H9 (cell line): ENCODE data around the gene ELP1. TPM values are rescaled to one million over a fixed set of nuclear protein-coding genes. Genes with fewer than 3 reads are reported as not detected.

Experiments
- DNase-seq: peaks from one replicate; pipeline ENCODE4 v3.0.0-alpha.2; 2017
- H2AFZ ChIP-seq: one replicate; pipeline ENCODE4 v1.6.1; 2013; ENCODE audit warnings: mild to moderate bottlenecking, low read length, control low read depth, moderate library complexity
- H2AK5ac ChIP-seq: 2 replicates; pipeline ENCODE4 v1.6.1; 2013; ENCODE audit warnings: low read length, control low read depth, mixed read lengths; ENCODE audit not compliant: insufficient read length
- H2BK120ac ChIP-seq: one replicate; pipeline ENCODE4 v1.6.1; 2013; ENCODE audit warnings: low read depth, mild to moderate bottlenecking, low read length, control low read depth, inconsistent platforms; ENCODE audit not compliant: poor library complexity, severe bottlenecking
- H2BK12ac ChIP-seq: 2 replicates; pipeline ENCODE4 v1.6.1; 2013; ENCODE audit warnings: low read length, control low read depth, mixed read lengths, low read depth; ENCODE audit not compliant: insufficient read length
- H2BK15ac ChIP-seq: 2 replicates; pipeline ENCODE4 v1.6.1; 2013; ENCODE audit warnings: low read depth, low read length, control low read depth
- H2BK20ac ChIP-seq: one replicate; pipeline ENCODE4 v1.6.1; 2013; ENCODE audit warnings: low read depth, mild to moderate bottlenecking, low read length, control low read depth, inconsistent platforms; ENCODE audit not compliant: poor library complexity, severe bottlenecking
- H2BK5ac ChIP-seq: 2 replicates; pipeline ENCODE4 v1.6.1; 2013; ENCODE audit warnings: low read length, control low read depth, mixed read lengths; ENCODE audit not compliant: insufficient read length
- H3K14ac ChIP-seq: 2 replicates; pipeline ENCODE4 v1.6.1; 2013; ENCODE audit warnings: low read length, control low read depth; ENCODE audit not compliant: insufficient read depth
- H3K18ac ChIP-seq: 2 replicates; pipeline ENCODE4 v1.6.1; 2013; ENCODE audit warnings: low read depth, mild to moderate bottlenecking, mixed read lengths, low read length, control low read depth; ENCODE audit not compliant: insufficient read length
- H3K23ac ChIP-seq: 2 replicates; pipeline ENCODE4 v1.6.1; 2013; ENCODE audit warnings: low read length, control low read depth, mixed read lengths, low read depth; ENCODE audit not compliant: insufficient read length
- H3K23me2 ChIP-seq: 2 replicates; pipeline ENCODE4 v1.6.1; 2013; ENCODE audit warnings: low read depth, mild to moderate bottlenecking, mixed read lengths, low read length, control low read depth; ENCODE audit not compliant: insufficient read length, poor library complexity, severe bottlenecking
- H3K27ac ChIP-seq: 2 replicates; pipeline ENCODE4 v1.5.1; 2013; ENCODE audit warnings: low read length, control low read depth, mixed read lengths, low read depth; ENCODE audit not compliant: insufficient read length
- H3K27me3 ChIP-seq: 2 replicates; pipeline ENCODE4 v1.6.1; 2013; ENCODE audit warnings: low read length, control low read depth, inconsistent platforms; ENCODE audit not compliant: insufficient read depth
- H3K4ac ChIP-seq: 2 replicates; pipeline ENCODE4 v1.6.1; 2013; ENCODE audit warnings: low read depth, mild to moderate bottlenecking, control low read depth, inconsistent platforms, low read length, moderate library complexity
- H3K4me1 ChIP-seq: 2 replicates; pipeline ENCODE4 v1.6.1; 2013; ENCODE audit warnings: low read length, control low read depth, inconsistent platforms; ENCODE audit not compliant: insufficient read depth
- H3K4me2 ChIP-seq: 2 replicates; pipeline ENCODE4 v1.6.1; 2013; ENCODE audit warnings: low read length, control low read depth, mixed read lengths; ENCODE audit not compliant: insufficient read length, insufficient read depth
- H3K56ac ChIP-seq: 2 replicates; pipeline ENCODE4 v1.6.1; 2013; ENCODE audit warnings: low read depth, mild to moderate bottlenecking, mixed read lengths, low read length, control low read depth; ENCODE audit not compliant: insufficient read length
- H3K79me1 ChIP-seq: 2 replicates; pipeline ENCODE4 v1.6.1; 2013; ENCODE audit warnings: low read depth, mild to moderate bottlenecking, moderate library complexity, low read length, control low read depth, inconsistent platforms; ENCODE audit not compliant: insufficient read depth, poor library complexity, severe bottlenecking
- H3K79me2 ChIP-seq: 2 replicates; pipeline ENCODE4 v1.6.1; 2013; ENCODE audit warnings: low read length, control low read depth, inconsistent platforms; ENCODE audit not compliant: insufficient read depth
- H3K9ac ChIP-seq: 2 replicates; pipeline ENCODE4 v1.6.1; 2013; ENCODE audit warnings: low read length, control low read depth, mixed read lengths; ENCODE audit not compliant: insufficient read length; ENCODE audit errors: extremely low read depth
- H3K9me3 ChIP-seq: one replicate; pipeline ENCODE4 v1.6.1; 2013; ENCODE audit warnings: low read depth, low read length, inconsistent platforms; ENCODE audit not compliant: control insufficient read depth
- H3T11ph ChIP-seq: one replicate; pipeline ENCODE4 v1.6.1; 2013; ENCODE audit warnings: mild to moderate bottlenecking, low read length, control low read depth, inconsistent platforms
- H4K20me1 ChIP-seq: one replicate; pipeline ENCODE4 v1.6.1; 2013; ENCODE audit not compliant: control insufficient read depth, insufficient read length, insufficient read depth
- H4K5ac ChIP-seq: 2 replicates; pipeline ENCODE4 v1.6.1; 2013; ENCODE audit warnings: low read depth, mild to moderate bottlenecking, mixed read lengths, low read length, control low read depth; ENCODE audit not compliant: insufficient read length
- H4K8ac ChIP-seq: replicated peaks from 2 replicates; pipeline ENCODE4 v1.6.1; 2013; ENCODE audit warnings: low read length, control low read depth, mixed read lengths, low read depth; ENCODE audit not compliant: insufficient read length
- H4K91ac ChIP-seq: 2 replicates; pipeline ENCODE4 v1.6.1; 2013; ENCODE audit warnings: low read depth, mild to moderate bottlenecking, moderate library complexity, mixed read lengths, low read length, control low read depth; ENCODE audit not compliant: insufficient read length
- H3K27ac Mint-ChIP-seq, 3 experiments: 2 replicates in 2 of 3; 3 replicates in 1 of 3; pipeline ENCODE4 v1.8.0; 2020 to 2021; ENCODE audit warnings: mixed read lengths in 3 of 3, mild to moderate bottlenecking in 1 of 3, moderate library complexity in 1 of 3
- H3K27me3 Mint-ChIP-seq: 2 replicates; pipeline ENCODE4 v1.8.0; 2021; ENCODE audit warnings: low read depth, mild to moderate bottlenecking, moderate library complexity, mixed read lengths
- H3K36me3 Mint-ChIP-seq, 3 experiments: 2 replicates in 2 of 3; 3 replicates in 1 of 3; pipeline ENCODE4 v1.8.0; 2020 to 2021; ENCODE audit warnings: low read depth in 3 of 3, mixed read lengths in 3 of 3; ENCODE audit not compliant: insufficient read depth in 1 of 3
- H3K4me1 Mint-ChIP-seq, 2 experiments: 2 replicates each; pipeline ENCODE4 v1.8.0; 2020; ENCODE audit warnings: mixed read lengths in 2 of 2
- H3K4me3 Mint-ChIP-seq, 2 experiments: 2 replicates in 1 of 2; 3 replicates in 1 of 2; pipeline ENCODE4 v1.8.0; 2020 to 2021; ENCODE audit warnings: mild to moderate bottlenecking in 2 of 2, mixed read lengths in 2 of 2, moderate library complexity in 1 of 2
- H3K9me3 Mint-ChIP-seq, 2 experiments: 2 replicates in 1 of 2; 3 replicates in 1 of 2; pipeline ENCODE4 v1.8.0; 2020; ENCODE audit warnings: mild to moderate bottlenecking in 2 of 2, mixed read lengths in 2 of 2, moderate library complexity in 1 of 2
- total RNA-seq: library from RNA; stranded (reverse); gene quantifications from 2 replicates; pipeline ENCODE4 v1.2.1, GENCODE V29; 2021
- TF ChIP-seq, protein P1 (sequence below): fragments of 200-600 bp; sonication (generic); conservative IDR thresholded peaks from 3 replicates; pipeline ENCODE4 v1.8.0; 2021; ENCODE audit warnings: antibody characterized with exemption, mild to moderate bottlenecking

ELP1 gene
- total RNA-seq, 1 experiment from 2014 or later: 38.7 TPM

DNA sequence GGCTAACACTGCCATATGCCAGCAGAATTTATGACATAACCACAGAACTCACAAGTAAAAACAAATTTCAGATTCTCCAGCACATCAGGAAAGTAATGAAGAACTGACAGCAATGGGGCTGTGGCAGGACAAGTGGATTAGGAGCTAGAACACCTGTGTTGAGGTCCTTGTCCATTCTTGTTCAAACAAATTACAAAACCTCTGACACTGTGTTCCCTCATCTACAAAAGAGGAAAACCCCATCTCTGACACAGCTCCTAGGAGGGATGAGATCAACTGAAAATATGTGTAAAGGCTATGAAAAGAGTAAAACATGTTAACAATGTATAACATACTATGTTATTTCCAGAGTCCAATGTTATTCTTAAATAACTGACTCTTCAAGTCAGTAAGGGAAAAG lies 23.5 kb downstream of the ELP1 start:
- H2BK5ac ChIP-seq: no peak overlapping the region
- no peaks in the 10 kb centered on the region for H3K4me1 ChIP-seq
- H3K27me3 ChIP-seq: no peaks in the 10 kb centered on the region
- H2BK120ac ChIP-seq: no peak overlapping the region
- H3K27me3 Mint-ChIP-seq: no peaks in the 10 kb centered on the region
- no peak overlapping the region for H3T11ph ChIP-seq
- no peaks in the 10 kb centered on the region for H3K79me1 ChIP-seq
- no peak overlapping the region for H2AFZ ChIP-seq
- H3K9ac ChIP-seq: no peak overlapping the region
- H3K23ac ChIP-seq: no peak overlapping the region
- H3K4me2 ChIP-seq: no peak overlapping the region
- DNase-seq: no peak
- no peak overlapping the region for H2AK5ac ChIP-seq
- H3K23me2 ChIP-seq: no peaks in the 10 kb centered on the region
- H3K18ac ChIP-seq: no peak overlapping the region
- no peak overlapping the region for H3K56ac ChIP-seq
- H3K4me1 Mint-ChIP-seq: no peaks in the 10 kb centered on the region
- H4K20me1 ChIP-seq: no peaks in the 10 kb centered on the region
- H2BK15ac ChIP-seq: no peak overlapping the region
- no peak overlapping the region for H4K91ac ChIP-seq
- no peak overlapping the region for H3K27ac ChIP-seq
- no peaks in the 10 kb centered on the region for H3K79me2 ChIP-seq
- H2BK12ac ChIP-seq: no peak overlapping the region
- no peak overlapping the region for H2BK20ac ChIP-seq
- no peak overlapping the region for H3K4ac ChIP-seq
- H3K36me3 Mint-ChIP-seq: peaks cover 21 to 77% (median 51%) of the 10 kb centered on the region in 3 experiments; a peak in 6 of 7 replicates
- H3K27ac Mint-ChIP-seq: no peak overlapping the region
- TF ChIP-seq, protein P1, sequence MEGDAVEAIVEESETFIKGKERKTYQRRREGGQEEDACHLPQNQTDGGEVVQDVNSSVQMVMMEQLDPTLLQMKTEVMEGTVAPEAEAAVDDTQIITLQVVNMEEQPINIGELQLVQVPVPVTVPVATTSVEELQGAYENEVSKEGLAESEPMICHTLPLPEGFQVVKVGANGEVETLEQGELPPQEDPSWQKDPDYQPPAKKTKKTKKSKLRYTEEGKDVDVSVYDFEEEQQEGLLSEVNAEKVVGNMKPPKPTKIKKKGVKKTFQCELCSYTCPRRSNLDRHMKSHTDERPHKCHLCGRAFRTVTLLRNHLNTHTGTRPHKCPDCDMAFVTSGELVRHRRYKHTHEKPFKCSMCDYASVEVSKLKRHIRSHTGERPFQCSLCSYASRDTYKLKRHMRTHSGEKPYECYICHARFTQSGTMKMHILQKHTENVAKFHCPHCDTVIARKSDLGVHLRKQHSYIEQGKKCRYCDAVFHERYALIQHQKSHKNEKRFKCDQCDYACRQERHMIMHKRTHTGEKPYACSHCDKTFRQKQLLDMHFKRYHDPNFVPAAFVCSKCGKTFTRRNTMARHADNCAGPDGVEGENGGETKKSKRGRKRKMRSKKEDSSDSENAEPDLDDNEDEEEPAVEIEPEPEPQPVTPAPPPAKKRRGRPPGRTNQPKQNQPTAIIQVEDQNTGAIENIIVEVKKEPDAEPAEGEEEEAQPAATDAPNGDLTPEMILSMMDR: no peak
- no peak overlapping the region for H3K14ac ChIP-seq
- H4K8ac ChIP-seq: no peak overlapping the region
- H3K4me3 Mint-ChIP-seq: no peak overlapping the region
- no peaks in the 10 kb centered on the region for H3K9me3 Mint-ChIP-seq
- H4K5ac ChIP-seq: no peak overlapping the region
- no peaks in the 10 kb centered on the region for H3K9me3 ChIP-seq
